GM12891 (cell line): ENCODE results near the gene STAT3.
"Not testable (repeated sequence)": the region's sequence is repeated elsewhere in the genome, so short reads cannot be mapped to it uniquely, and the experiment has no call there.

ENCODE experiments used
- DNase-seq: peaks from one replicate; pipeline ENCODE4 v3.0.0; 2011; ENCODE audit warnings: low spot score; ENCODE audit not compliant: insufficient read length
- FAIRE-seq: peaks from 2 replicates; lab custom pipeline; 2011; peaks lifted over from hg19 to GRCh38; lab: Jason Lieb, UNC
- PAX5 ChIP-seq: IDR thresholded peaks from 2 replicates; pipeline ENCODE4 v1.6.1; 2011; ENCODE audit warnings: low read length, moderate library complexity, mild to moderate bottlenecking; ENCODE audit not compliant: insufficient read depth, severe bottlenecking
- POLR2A ChIP-seq: IDR thresholded peaks from 2 replicates; pipeline ENCODE4 v1.6.1; 2011; ENCODE audit warnings: low read depth, low read length, control low read depth
- POLR2AphosphoS5 ChIP-seq: IDR thresholded peaks from 2 replicates; pipeline ENCODE4 v1.6.1; 2011; ENCODE audit warnings: low read depth, low read length, control low read depth
- POU2F2 ChIP-seq: IDR thresholded peaks from 2 replicates; pipeline ENCODE4 v1.6.1; 2011; ENCODE audit warnings: low read depth, mild to moderate bottlenecking, control low read depth, low read length, moderate library complexity
- SPI1 ChIP-seq: IDR thresholded peaks from 2 replicates; pipeline ENCODE4 v1.6.1; 2011; ENCODE audit warnings: low read depth, low read length, control low read depth
- TAF1 ChIP-seq: IDR thresholded peaks from 2 replicates; pipeline ENCODE4 v1.6.1; 2011; ENCODE audit warnings: low read depth, low read length, control low read depth

Gene STAT3

GRCh38 chr17:42399948-42400843 is 12.0 kb upstream of the STAT3 start:
- DNase-seq (no peak), FAIRE-seq (no peak)
- no peak for TF ChIP-seq POLR2A
- TF ChIP-seq SPI1 = peak; percentile 34; the same call in 1 of the 2 replicates

GRCh38 chr17:42399121-42399520 is 10.9 kb upstream of the STAT3 start:
- no peak for DNase-seq
- TF ChIP-seq POU2F2 = no peak
- TF ChIP-seq POLR2A = no peak
- TF ChIP-seq POLR2AphosphoS5 = no peak
- TF ChIP-seq TAF1 = no peak
- TF ChIP-seq PAX5 = no peak
- TF ChIP-seq SPI1 = no peak
- FAIRE-seq = no peak

GRCh38 chr17:42395601-42396000 is 7.4 kb upstream of the STAT3 start:
- DNase-seq, FAIRE-seq: not testable (repeated sequence)

DNA sequence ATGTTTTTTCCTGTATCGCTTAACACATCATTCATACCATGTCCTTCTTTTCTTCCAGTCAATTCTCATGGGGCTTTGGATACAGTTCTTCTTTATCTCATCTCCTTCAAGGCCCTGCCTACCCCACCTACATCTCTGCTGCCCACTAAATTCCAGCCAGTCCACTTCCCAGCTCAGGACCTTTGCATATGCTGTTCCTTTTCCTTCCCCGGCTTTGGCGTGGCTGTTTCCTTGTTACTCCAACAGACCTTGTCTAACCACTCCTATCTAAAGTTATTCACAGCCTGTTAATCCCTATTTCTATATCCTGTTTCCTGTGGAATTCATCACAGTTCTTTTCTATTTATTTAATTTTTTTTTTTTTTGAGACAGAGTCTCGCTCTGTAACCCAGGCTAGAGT is 6.6 kb upstream of the STAT3 start:
- DNase-seq (no peak), FAIRE-seq (no peak)
- TF ChIP-seq POU2F2 (no peak), POLR2A (no peak), PAX5 (no peak), TAF1 (no peak), SPI1 (no peak), POLR2AphosphoS5 (no peak)

- DNase-seq = peak; percentile 47
- TF ChIP-seq POLR2A (no peak), SPI1 (peak; percentile 49)
Observed at GRCh38 chr17:42392692-42393415, 4.6 kb upstream of the STAT3 start.

GRCh38 chr17:42391439-42391838 is 3.2 kb upstream of the STAT3 start:
- not testable (repeated sequence) for FAIRE-seq, DNase-seq

More at GRCh38 chr17:42392692-42393415, 4.6 kb upstream of the STAT3 start:
- FAIRE-seq = peak; percentile 51

- FAIRE-seq = no peak
Observed at GRCh38 chr17:42389899-42390298, 1.7 kb upstream of the STAT3 start.

DNA sequence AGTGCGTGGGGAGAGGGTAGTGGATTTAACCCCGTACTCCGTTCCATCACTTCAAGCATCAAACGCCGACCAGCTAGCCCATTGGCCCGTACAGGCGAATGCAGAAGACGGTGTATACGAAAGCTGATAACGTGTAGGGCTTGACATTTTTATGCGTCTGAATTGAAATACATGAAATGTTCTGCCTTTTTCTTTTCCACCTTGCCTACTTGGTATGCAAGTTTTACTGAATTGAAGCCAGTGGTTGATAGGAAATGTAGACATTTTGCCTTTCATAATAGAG is 834 bp upstream of the STAT3 start:
- no peak for DNase-seq
- FAIRE-seq = no peak
- TF ChIP-seq SPI1 (no peak), POU2F2 (no peak), TAF1 (no peak), PAX5 (no peak), POLR2AphosphoS5 (no peak), POLR2A (no peak)

More at GRCh38 chr17:42389899-42390298, 1.7 kb upstream of the STAT3 start:
- DNase-seq = no peak
- TF ChIP-seq SPI1 = no peak
- TF ChIP-seq POLR2A = no peak
- no peak for TF ChIP-seq POLR2AphosphoS5
- no peak for TF ChIP-seq TAF1
- TF ChIP-seq PAX5 = no peak

DNA sequence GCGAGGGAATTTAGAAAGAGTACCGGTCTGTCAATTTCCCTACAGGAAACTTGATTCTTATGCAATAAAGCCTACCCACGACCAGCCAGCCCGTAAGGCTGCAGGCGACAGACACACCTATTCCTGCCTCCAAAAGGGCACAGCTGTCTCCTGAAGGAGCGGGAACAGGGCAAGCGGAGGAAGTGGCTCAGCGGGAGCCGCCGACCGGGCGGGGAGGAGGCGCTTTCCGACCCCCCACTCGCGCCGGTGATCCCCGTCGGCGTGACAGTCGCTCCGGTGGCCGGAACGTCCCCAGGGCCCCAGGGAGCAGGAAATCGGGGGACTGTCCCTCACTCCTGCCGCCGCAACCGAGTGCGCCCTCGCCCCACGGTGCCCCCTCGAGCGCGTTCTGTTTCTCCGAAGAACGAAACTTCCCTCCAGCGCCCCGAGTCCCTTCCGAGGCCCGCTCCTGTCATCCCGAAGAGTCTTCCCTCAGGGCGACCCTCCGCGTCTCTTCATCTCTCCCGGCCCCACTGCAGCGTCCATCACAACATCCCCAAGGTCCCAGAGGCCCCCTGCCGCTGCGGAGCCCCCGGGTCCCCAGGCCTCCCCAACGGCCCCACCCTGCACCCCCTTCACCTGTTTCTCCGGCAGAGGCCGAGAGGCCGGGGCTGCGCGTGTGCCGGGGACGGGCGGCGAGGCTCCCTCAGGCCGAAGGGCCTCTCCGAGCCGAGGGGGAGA is 421 bp downstream of the STAT3 start:
- no peak for TF ChIP-seq PAX5
- TF ChIP-seq POLR2AphosphoS5 = no peak
- no peak for TF ChIP-seq POLR2A
- TF ChIP-seq SPI1 = peak; percentile 36; the same call in 1 of the 2 replicates
- no peak for TF ChIP-seq POU2F2
- no peak for TF ChIP-seq TAF1
- DNase-seq (no peak), FAIRE-seq (no peak)
